HG03520 (cell line): ENCODE data around the gene ZNF423.

ENCODE experiments used
- ATAC-seq: cut with Tn5 transposase; IDR thresholded peaks from one replicate; pipeline ENCODE4 v1.9.1; 2021; ENCODE audit warnings: mild to moderate bottlenecking, moderate library complexity; ENCODE audit not compliant: unreplicated experiment

The ZNF423 gene

DNA sequence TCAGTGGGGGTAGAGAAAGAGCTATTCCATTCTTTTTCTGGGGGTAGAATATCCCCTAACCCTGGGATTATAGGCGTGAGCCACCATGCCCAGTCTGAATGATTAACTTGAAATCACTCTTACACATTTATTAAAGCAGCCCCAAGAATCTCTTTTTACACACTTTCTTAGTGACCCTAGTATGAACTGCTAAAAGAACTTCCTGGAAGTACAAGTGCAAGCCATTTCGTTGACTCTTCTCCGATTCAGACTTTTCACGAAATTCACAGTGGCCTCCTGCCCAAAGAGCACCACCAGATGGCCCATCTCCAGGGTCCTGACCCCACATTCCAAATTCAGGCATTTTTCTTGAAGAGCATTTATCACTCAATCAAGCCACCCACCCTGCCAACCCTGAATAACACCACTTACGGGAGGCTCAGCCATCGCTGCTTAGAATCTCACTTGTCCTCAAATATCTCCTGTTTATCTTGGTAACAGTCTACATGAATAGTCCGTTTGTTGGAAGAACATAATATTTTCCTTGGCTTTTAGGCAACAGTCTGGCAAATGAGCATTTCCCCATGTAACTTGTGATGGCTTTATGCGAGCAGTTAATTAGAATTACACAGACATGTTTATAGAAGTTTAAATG is 28.0 kb downstream of the ZNF423 start:
- ATAC-seq, result no peak

DNA sequence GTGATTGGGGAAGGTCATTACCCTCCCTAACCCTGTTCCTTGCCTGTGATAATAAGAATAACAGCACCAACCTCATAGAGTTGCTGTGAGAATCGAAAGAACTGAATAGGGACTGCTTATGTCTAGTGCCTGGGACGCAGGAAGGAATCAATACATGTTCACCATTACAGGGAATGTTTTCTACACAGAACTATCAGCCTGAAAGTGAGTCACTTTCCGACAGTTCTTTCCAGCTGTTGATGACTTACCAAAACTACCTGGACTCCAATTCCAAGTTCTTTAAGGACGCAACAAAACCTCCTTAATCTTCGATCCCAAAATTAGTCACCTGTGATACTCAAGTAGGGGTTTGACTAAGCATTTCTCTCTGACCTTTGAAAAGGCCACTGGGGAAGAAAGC is 29.4 kb downstream of the ZNF423 start:
- ATAC-seq, result no peak

DNA sequence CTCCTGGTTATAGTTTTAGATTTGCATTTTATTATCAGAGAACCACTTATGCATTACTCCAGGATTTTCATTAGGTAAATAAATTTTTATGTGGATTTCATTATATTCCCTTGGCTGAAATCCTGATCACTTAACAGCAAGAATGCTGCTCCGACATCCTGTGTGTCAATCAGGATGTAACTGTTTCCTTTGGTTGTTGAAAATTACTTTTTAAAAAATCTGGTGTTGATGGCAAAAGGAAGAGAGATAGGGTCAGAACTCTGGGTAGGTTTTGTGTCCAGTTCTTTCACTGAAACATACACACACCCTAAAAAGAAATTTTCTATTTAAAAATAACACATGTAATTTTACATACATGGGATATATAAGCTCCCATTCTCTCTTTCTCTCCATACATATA is 30.9 kb downstream of the ZNF423 start:
- no peak for ATAC-seq

DNA sequence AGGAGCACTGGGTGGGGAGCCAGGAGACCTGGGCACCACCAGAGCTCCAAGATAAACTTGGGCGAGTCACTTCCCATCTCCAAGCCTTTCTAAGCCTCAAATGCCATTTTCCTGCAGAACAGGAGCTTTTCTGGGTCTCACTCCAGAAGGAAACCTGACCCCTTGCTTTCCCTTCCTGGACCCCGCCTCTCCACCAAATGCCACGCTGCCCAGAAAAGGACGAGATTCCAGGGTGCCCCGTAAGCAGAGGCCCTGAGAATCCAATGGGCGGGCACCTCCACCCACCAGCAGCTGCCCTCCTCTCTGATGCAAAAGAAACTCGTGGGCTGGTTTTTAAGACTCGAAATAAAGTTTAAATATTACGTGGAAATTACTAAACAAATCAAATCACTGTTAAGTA is 31.3 kb downstream of the ZNF423 start:
- no peak for ATAC-seq

DNA sequence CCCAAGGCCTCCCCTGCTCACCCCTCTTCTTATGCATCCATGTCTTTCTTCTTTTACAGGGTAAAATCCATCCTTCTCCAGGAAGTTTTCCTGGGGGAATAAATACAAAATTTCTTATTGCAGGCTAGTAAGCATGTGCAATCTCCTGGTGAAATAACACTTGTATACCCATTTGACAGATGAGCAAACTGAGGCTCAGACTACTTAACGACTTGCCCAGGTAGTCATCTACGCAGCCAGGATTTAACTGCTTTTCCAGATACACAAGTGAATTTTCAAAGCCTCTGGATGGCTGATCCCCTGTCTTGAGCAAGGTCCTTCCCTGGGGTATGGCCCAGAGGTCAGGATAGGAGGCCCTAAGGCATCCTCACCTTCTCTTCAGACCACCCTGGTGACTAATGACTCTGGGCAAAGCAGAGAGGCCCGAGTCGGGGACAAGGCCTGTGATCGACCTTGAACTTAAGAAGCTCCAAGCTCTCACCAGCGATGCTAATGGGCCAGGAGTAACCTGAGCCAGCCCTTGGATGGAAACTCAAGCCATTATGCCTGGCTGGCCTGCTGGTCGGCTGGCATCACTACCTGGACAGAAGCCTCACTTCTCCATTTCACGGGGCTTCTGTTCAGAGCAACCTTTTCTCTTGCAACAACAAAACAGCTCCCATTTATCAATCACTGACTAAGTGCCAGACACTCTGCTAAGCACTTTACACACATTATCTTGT is 33.1 kb downstream of the ZNF423 start:
- ATAC-seq, result no peak

DNA sequence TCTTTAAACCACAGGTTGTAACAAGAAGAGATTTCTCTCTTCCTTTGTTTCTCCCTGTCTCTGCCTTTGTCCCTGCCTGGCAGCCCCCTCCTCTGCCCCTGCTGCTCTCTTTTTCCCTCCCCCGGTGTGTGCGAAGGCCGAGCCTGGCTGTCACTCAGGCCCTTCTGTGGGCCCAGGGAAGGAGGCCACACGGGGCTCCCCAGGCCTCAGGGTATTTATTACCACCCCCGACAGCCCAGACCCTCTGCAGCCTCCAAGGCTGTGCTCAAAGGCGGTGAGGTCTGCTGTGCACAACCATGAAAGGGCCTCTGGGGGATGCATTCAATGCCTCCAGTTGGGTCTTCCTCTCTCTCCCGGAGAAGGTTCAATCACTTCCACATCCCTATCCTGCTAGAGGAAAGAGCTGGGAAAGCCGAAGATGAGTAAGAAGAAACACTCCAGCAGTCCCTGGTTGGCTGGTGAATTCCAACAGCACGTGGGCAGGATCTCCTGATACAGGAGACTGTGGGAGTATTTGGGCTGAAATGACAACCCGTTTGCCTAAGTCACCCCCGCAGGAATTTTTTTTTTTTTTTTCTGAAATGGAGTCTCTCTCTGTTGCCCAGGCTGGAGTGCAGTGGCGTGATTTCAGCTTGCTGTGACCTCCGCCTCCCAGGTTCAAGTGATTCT is 34.2 kb downstream of the ZNF423 start:
- no peak for ATAC-seq

DNA sequence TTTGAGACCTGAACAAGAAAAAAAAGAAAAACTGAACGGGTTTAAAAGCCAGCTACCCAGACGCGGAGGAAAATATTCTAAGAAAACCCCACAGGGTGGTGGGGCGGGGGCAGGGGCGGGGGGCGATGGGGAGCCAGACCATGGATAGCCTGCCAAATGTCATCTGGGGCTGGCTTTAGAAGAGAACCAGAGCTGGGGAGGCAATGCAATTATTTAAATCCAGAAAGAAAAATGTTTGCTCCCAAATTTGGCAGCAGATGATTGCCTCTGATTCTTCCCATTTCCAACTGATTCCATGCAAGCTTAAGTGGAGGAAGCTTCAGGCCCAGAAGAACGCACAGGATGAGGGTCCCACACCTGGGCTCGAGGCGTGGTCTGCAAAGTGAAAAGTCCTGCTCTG is 34.8 kb downstream of the ZNF423 start:
- no peak for ATAC-seq

DNA sequence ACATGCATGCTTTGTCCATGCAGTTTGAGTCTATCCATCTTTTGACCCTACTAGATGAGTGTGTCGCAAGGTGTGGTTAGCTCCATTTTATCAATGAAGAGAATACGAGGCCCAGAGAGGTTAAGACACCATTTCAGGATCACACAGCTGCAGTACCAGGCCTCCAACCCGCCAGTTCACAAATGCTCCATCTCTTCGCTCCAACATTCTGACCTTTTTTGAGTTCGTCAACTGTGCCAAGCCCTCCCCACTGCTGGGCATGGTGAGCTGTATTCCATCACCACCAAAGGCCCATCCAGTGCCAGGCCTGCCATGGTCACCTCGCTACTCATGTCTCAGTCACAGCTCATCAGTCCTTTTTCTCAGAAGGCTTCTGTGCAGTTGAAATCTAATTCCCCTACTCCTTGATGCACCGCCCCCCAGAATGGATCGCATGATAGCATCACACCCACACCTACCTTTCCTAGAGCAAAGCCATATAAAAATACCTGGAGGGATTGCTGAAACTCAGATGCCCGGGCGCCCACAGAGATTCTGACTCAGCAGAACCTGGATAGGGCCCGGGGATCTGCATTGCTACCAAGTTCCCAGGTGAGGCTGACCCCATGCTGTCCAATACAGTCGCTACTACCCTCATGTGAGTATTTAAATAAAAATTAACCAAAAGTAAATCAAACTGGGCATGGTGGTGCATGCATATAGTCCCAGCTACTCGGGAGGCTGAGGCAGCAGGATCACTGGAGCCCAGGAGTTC is 38.0 kb downstream of the ZNF423 start:
- no peak for ATAC-seq

DNA sequence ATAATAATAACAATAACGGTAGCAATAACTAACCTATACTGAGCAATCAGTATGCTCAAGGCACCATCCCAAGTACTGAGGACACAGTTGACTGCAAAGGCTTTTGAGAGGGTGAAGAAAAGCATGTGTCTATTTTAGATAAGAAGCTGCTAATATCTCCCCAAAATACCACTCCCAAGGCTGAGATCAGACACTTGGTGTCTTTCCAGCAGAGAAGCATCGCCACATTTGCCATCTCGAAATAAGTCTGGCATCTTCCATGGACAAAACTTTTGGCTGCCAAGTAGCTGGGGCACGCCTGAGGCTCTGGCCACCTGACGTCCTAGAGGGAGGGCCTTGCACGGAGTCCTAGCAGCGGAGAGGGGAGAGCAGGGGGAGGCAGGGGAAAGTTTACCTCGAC is 39.0 kb downstream of the ZNF423 start:
- ATAC-seq, result no peak

DNA sequence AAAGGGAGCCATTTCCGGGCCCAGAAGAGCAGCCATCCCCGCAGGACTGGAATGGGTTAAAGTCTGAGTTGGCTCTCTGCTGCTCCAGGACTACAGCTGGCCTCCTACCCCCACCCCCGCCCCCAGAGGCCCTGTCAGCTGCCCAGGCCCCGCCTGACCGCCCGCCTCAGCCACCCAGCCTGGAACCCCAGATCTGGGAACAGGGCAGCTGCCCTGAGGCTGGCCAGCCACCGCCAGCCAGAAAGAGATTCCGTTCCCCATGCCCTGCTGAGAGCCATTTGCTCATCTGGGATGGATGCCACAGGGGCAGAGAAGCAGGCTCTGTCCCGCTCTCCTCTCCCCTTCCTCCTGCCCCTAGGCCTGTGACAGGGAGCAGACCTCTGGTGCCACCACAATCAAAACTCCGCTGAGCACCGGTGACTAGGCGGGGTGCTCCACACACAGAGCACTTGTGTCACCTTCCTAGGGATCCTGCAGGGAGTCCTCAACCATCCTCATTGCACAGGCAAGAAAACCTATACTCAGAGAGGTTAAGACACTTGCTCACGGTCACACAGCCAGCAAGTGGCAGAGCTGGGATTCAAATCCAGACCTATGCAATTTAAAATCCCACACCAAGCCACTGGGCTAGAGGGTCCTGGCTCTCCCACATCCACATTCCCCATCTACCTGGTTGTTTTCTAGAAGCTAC is 44.1 kb downstream of the ZNF423 start:
- no peak for ATAC-seq

DNA sequence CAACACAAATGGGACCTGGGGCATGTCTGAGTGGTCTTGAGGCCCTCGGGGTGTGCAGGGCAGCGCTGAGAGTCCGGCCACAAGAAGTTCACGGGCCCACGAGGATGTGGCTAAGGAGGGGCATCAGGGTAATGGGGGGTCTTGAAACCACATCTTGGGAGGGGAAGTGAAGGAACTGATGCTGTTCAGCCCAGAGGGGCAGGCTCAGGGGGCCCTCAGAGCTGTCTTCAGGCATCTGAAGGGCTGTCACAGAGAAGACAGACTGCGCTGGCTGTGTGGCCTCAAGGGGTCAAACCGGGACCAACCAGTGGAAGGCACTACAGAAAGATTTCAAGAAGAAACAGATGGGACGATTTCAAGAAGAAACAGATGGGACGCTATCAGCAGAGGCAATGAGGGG is 45.1 kb downstream of the ZNF423 start:
- ATAC-seq, result no peak

DNA sequence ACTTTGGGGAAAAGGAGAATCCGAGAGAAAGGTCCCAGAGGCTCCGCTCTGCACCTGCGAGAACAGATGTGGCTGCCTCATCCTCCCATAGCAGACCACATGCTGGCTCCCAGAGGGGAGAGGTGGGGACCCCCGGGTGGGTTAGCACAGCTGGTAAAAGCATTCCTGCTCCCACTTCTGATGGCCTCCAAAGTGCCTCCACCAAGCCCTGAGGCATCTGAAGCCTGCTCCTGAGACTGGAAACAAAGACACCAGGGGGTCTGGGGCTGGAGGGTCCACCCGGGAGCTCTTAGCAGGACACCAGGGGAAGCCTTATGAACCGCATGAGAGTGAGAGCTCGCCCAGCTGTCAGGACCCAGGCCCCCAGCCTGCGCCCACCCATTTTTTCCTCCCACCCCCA is 46.4 kb downstream of the ZNF423 start:
- no peak for ATAC-seq

DNA sequence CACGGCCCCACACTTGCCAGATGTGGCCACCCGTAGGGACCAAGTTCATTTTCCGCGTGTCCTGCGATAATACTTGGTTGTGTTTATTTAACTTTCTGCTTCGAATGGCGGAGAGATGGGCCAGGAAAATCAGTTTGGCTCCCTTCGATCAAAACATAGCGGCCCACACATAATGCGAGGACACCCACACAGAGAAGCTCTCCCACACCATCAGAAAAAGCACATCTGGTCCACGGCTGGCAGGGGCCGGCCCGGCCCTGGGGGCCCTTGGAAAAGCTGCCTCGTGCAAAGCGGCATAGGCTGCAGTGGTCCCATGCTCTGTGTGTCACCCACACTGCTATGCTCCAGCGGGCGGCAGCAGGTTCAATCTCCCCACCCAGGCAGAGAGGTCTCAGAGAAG is 46.9 kb downstream of the ZNF423 start:
- ATAC-seq, result no peak

DNA sequence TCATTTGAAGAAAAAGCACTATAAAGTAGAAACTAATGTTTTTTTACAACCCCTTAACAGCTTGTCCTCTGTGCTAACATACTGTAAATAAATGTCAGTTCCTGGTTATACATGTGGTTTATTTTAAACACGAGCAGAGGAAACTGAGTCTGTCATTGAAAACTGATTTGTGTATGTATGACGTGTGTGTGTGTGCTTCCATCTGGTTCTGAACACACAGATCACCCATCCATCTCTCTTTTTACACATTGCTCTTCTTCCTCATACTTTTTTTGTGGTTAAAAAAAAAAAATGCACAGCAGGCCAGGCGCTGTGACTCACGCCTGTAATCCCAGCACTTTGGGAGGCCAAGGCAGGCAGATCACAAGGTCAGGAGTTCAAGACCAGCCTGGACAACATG is 49.5 kb downstream of the ZNF423 start:
- ATAC-seq, result no peak

DNA sequence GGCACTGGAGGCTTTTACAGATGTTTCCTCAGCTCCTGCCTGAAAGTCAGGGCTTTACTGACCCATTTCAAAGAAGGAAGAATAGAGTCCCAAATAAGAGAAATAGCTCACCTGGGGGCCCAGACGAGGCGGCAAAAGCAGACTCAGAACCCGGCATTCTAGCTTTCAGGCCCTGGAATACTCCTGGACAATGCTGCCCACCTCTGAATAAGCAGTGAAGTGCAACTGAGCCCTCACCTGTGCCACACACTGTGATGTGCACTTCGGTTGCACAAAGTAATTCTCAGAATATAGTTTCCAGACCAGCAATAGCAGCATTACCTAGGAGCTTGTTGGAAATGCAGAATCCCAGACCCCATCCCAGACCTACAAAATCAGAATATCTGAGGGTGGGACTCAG is 54.6 kb downstream of the ZNF423 start:
- ATAC-seq, result no peak

DNA sequence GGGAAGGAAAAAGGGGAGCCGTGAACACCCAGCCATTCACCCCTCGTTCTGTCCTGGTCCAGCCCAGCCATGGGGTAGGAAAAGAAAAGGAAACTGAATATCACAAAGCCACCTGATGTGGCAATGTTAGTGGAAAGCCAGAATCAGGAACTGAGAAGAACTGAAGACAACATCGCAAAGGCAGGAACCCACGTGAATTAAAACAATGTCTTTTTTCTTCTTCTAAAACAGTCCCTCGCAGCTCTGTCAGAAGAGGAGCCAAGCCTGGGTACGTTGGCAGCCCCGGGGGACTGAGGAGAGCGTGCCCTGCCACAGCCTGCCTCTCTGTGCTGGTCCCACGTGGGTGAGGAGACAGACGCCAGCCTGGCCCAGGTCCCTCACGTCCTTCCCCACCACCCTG is 55.0 kb downstream of the ZNF423 start:
- ATAC-seq, result no peak

DNA sequence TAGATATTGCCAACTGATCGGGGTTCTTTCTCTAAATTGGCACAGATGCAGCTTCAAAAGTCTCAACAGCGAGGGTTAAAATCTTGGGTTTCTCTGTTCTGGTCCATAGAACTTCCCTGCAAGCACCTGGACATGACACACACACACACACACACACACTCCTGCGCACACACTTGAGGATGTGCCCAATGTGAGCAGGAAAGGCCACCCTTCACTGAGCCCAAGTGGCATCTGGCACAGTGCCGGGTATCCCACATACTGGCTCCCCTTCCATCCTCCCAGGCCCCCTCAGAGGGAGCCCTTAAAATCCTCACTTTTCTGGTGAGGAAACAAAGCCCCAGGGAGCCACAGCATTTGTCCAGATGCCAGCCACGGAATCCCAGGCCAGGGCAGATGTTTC is 55.5 kb downstream of the ZNF423 start:
- no peak for ATAC-seq

DNA sequence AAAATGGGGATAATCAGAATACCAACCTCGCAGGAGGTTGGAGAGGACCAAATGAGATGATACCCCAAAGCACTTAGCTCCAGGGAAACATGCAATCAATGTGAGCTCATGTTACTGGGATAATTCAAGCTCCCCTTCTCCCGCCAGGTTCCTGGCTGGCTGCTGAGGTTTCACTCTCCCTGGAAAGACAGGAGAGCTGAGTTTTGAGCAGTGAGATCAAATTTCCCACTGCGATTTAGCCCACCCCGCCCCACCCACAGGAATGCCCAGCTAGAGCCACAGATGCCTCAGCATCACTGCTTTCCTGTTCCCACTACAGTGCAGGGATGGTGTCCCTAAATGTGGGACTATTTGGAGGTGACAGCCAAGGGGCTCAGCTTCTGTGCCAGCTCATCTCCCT is 56.7 kb downstream of the ZNF423 start:
- no peak for ATAC-seq

DNA sequence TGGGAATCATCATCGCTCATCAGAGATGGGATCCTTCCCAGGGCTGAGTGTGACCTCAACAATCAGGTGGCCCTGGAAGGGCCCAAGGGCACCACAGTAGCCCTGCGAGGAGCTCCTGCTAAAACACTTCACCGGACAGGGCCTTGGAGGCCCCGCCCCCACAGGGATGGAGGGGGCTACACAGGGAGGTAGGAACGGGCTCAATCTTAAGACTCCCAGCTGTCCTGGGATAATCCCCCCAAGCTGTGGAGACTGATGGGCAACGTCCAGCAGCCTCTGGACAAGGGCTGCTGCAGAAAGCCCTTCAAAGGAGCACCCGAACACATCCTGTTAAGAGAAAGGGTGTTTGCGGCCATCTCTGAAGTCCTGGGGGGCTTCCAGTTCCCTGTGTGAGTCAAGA is 60.4 kb downstream of the ZNF423 start:
- ATAC-seq, result no peak

DNA sequence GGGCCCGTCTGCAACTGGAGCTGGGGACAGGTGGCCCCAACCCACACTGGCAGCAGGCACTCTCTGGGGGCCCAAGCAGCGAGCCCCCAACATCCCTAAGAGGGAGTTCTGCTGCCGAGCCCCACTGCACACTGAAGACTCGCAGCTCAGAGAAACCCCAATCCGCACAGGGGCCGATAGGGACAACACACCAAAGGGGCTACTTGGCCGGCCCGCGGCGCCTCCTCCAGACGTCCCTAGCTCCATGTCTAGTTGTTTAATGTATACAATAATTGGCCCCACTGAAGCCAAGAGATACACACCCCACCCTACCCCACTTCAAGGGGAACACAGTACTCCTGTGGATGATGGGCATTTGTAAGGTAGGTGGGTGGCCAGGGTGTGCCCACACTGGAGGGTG is 62.7 kb downstream of the ZNF423 start:
- no peak for ATAC-seq

DNA sequence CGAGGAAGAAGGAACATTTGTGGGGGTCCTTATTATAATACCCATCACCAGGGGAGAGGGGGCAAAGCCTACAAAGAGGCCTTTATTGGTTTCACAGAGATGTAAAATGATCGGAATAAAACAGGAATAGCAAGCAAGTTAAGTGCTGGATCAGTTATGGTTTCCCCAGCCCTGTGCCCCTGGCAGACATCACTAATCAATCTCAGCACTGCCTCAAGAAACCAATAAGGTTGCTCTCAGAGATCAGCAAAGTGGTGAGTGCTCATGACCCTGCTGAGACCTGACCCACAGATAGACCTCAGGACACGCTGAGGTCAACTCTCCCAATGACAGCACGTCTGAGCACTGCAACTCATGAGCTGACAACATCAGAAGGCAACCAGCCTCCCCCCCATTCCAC is 66.3 kb downstream of the ZNF423 start:
- ATAC-seq, result no peak
